HFF-Myc (cell line): ENCODE data around the gene SLC16A14.

ENCODE experiments used
- DNase-seq: peaks from one replicate; pipeline ENCODE4 v3.0.0-alpha.2; 2011; ENCODE audit warnings: low read depth; ENCODE audit errors: extremely low read depth
- H3K4me3 ChIP-seq: replicated peaks from 2 replicates; pipeline ENCODE4 v1.5.1; 2011; ENCODE audit warnings: low read depth, mild to moderate bottlenecking, control low read depth, low read length
- CTCF ChIP-seq: IDR thresholded peaks from 2 replicates; pipeline ENCODE4 v1.5.1; 2012; ENCODE audit warnings: mild to moderate bottlenecking, low read depth, low read length, control low read depth; ENCODE audit errors: missing control alignments

The SLC16A14 gene

GRCh38 chr2:230012267-230012884 is 56.3 kb downstream of the SLC16A14 start:
- no peak overlapping the region for H3K4me3 ChIP-seq
- no peak for TF ChIP-seq CTCF
- DNase-seq = no peak

GRCh38 chr2:230011617-230012016 is 57.1 kb downstream of the SLC16A14 start:
- no peak overlapping the region for H3K4me3 ChIP-seq
- TF ChIP-seq CTCF = no peak
- no peak for DNase-seq

- no peak for DNase-seq
- no peak for TF ChIP-seq CTCF
- no peak overlapping the region for H3K4me3 ChIP-seq
These were observed 58.2 kb downstream of the SLC16A14 start for GRCh38 chr2:230010501-230010900.

GRCh38 chr2:230008708-230009066 is 60.0 kb downstream of the SLC16A14 start:
- H3K4me3 ChIP-seq = no peak overlapping the region
- no peak for DNase-seq
- no peak for TF ChIP-seq CTCF

GRCh38 chr2:230007931-230008707 is 60.6 kb downstream of the SLC16A14 start:
- DNase-seq = peak; percentile 33
- TF ChIP-seq CTCF = peak; percentile 80
- H3K4me3 ChIP-seq = no peak overlapping the region

- no peak for DNase-seq
- H3K4me3 ChIP-seq = no peak overlapping the region
These were observed 68.4 kb downstream of the SLC16A14 start for GRCh38 chr2:230000118-230000841.

More at GRCh38 chr2:230000118-230000841, 68.4 kb downstream of the SLC16A14 start:
- no peak for TF ChIP-seq CTCF
